Stimulated activated CD4-positive, alpha-beta T cell treated with anti-CD3 and anti-CD28 coated beads, Interleukin-12 subunit alpha, Interleukin-12 subunit beta, amount 100 ng/mL, for 48 hours (primary cell): ENCODE measurements around the gene IRAK2.

Source experiments
- DNase-seq, 3 donors: peaks; one replicate each; pipeline ENCODE4 v3.0.0-alpha.2; 2020; ENCODE audit warnings: low read depth in 2 of 3, low spot score in 1 of 3

IRAK2 gene

GRCh38 chr3:10223676-10224639 lies 59.2 kb downstream of the IRAK2 start:
- no peak for DNase-seq

- peak; percentile 52 to 66 (median 58) for DNase-seq
Observed at GRCh38 chr3:10224794-10225665, 60.3 kb downstream of the IRAK2 start.

GRCh38 chr3:10226293-10226692 lies 61.6 kb downstream of the IRAK2 start:
- no peak for DNase-seq

- peak in 2 of 3 donors; percentile 47 to 49 for DNase-seq
Observed at GRCh38 chr3:10228248-10228950, 63.7 kb downstream of the IRAK2 start.

GRCh38 chr3:10229576-10229975 lies 64.9 kb downstream of the IRAK2 start:
- DNase-seq = no peak

- no peak for DNase-seq
Observed at GRCh38 chr3:10232137-10232536, 67.4 kb downstream of the IRAK2 start.

GRCh38 chr3:10233988-10234387 lies 69.3 kb downstream of the IRAK2 start:
- DNase-seq = no peak

- no peak for DNase-seq
Observed at GRCh38 chr3:10234526-10235230, 70.0 kb downstream of the IRAK2 start.

- no peak for DNase-seq
Observed at GRCh38 chr3:10235551-10235950, 70.8 kb downstream of the IRAK2 start.

- no peak for DNase-seq
Observed at GRCh38 chr3:10238345-10239183, 73.8 kb downstream of the IRAK2 start.

GRCh38 chr3:10240799-10241198 lies 76.1 kb downstream of the IRAK2 start:
- DNase-seq = no peak

- DNase-seq = peak; percentile 67 to 76 (median 71)
Observed at GRCh38 chr3:10242182-10243065, 77.7 kb downstream of the IRAK2 start.

GRCh38 chr3:10244009-10244408 lies 79.3 kb downstream of the IRAK2 start:
- DNase-seq = no peak

- no peak for DNase-seq
Observed at GRCh38 chr3:10245081-10245712, 80.5 kb downstream of the IRAK2 start.

- no peak for DNase-seq
Observed at GRCh38 chr3:10247679-10248183, 83.0 kb downstream of the IRAK2 start.

GRCh38 chr3:10248184-10248983 lies 83.7 kb downstream of the IRAK2 start, which contains the start of gene TATDN2:
Gene TATDN2, plus strand, starts transcription at chr3:10248459. Its CDS starts 742 bp downstream, at chr3:10249201.
- DNase-seq = peak; percentile 85 to 94 (median 91)
